PFSK-1 (cell line): Measurements from ENCODE around the gene DEFB116.

Experiments
- POLR2AphosphoS5 ChIP-seq: IDR thresholded peaks from 2 replicates; pipeline ENCODE4 v1.6.1; 2012; ENCODE audit warnings: low read depth, mild to moderate bottlenecking, control low read depth, low read length, moderate library complexity
- SIN3A ChIP-seq: IDR thresholded peaks from 2 replicates; pipeline ENCODE4 v1.6.1; 2012; ENCODE audit warnings: mild to moderate bottlenecking, low read length, moderate library complexity, borderline replicate concordance; ENCODE audit not compliant: insufficient read depth
- TAF1 ChIP-seq: IDR thresholded peaks from 2 replicates; pipeline ENCODE4 v1.6.1; 2012; ENCODE audit warnings: low read length, control low read depth, borderline replicate concordance; ENCODE audit not compliant: insufficient read depth
- TF ChIP-seq, protein P1 (sequence below), 2 experiments: IDR thresholded peaks; 2 replicates each; pipeline versions ENCODE4 v1.6.1 to v1.8.0; 2011 to 2012; ENCODE audit warnings: low read depth in 2 of 2, low read length in 2 of 2, control low read depth in 1 of 2, inconsistent platforms in 1 of 2, mild to moderate bottlenecking in 1 of 2, moderate library complexity in 1 of 2; ENCODE audit not compliant: insufficient read depth in 1 of 2

DNA sequence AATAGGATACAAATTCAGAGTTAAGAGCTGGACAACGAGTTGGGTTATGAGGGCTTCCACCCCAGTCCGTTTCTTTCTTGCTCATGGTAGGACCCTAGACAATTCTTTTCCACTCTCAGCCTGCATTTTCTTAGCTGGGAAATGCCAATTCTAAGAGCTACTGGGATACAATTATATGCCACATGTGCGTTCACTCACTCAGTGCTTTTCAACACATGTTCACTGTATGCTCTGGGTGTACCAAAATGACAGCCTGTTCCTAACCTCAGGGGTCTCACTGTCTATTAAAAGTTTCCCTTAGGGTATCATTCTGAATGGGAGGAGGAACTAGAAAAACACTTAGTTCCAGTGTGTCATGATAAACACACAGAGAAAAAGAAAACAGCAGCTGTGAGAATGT lies 51.4 kb downstream of the DEFB116 start:
- no peak for TF ChIP-seq TAF1
- no peak for TF ChIP-seq POLR2AphosphoS5
- no peak for TF ChIP-seq SIN3A
- TF ChIP-seq, protein P1, sequence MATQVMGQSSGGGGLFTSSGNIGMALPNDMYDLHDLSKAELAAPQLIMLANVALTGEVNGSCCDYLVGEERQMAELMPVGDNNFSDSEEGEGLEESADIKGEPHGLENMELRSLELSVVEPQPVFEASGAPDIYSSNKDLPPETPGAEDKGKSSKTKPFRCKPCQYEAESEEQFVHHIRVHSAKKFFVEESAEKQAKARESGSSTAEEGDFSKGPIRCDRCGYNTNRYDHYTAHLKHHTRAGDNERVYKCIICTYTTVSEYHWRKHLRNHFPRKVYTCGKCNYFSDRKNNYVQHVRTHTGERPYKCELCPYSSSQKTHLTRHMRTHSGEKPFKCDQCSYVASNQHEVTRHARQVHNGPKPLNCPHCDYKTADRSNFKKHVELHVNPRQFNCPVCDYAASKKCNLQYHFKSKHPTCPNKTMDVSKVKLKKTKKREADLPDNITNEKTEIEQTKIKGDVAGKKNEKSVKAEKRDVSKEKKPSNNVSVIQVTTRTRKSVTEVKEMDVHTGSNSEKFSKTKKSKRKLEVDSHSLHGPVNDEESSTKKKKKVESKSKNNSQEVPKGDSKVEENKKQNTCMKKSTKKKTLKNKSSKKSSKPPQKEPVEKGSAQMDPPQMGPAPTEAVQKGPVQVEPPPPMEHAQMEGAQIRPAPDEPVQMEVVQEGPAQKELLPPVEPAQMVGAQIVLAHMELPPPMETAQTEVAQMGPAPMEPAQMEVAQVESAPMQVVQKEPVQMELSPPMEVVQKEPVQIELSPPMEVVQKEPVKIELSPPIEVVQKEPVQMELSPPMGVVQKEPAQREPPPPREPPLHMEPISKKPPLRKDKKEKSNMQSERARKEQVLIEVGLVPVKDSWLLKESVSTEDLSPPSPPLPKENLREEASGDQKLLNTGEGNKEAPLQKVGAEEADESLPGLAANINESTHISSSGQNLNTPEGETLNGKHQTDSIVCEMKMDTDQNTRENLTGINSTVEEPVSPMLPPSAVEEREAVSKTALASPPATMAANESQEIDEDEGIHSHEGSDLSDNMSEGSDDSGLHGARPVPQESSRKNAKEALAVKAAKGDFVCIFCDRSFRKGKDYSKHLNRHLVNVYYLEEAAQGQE (IDR thresholded peaks at IDR 0.05; ENCODE audit: insufficient read depth in 1 of 2, low read depth in 2 of 2, low read length in 2 of 2) = no peak
